ENCODE data around the gene COX4I1.
"Not testable (repeated sequence)": the region's sequence is repeated elsewhere in the genome, so short reads cannot be mapped to it uniquely, and the experiment has no call there.

The COX4I1 gene

DNA sequence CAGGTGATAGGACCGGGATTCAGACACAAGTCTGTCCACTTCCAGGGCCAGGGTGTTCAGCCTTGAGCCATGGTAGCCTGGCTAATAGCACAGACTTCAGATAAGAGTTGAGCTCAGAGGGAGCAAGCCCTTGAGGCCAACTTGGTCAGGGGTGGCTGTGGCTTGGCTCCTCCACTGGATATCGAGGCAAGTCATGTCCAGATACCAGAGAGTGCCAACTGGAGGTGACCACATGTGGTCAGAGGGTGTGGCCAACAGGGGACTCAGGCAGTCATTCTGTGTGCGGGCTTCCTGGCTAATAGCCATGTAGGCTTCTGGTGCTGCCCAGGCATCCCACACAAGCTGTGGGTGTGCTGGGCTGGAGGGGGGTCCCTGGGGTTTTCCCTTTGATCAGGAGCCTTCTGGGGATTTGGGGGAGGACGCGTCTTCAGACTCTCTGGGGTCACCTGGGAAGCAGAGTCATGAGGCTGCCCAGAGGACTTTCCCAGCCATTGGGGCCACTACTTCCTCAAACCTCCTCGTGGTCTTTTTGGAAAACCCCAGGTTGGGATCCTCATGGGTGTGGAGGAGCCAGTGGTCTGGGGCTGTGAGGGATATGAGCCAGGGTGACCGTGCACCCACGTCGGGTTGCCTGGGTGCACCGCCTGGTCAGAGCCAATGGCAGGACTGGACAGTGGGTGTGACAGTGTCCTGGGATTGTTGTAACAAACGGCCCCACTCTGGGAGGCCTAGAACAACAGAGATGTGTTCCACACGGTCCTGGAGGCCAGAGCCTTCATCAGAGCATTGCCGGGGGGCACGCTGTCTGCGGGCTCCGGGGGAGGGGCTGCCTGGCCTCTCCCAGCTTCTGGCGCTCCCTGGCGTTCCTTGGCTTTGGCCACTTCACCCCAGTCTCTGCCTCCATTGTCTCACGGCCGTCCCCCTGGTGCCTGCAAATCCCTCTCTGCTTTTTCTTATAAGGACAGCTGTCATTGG is 25.0 kb downstream of the COX4I1 start:
- no peak for DNase-seq (ENCODE audit: low read depth)

DNA sequence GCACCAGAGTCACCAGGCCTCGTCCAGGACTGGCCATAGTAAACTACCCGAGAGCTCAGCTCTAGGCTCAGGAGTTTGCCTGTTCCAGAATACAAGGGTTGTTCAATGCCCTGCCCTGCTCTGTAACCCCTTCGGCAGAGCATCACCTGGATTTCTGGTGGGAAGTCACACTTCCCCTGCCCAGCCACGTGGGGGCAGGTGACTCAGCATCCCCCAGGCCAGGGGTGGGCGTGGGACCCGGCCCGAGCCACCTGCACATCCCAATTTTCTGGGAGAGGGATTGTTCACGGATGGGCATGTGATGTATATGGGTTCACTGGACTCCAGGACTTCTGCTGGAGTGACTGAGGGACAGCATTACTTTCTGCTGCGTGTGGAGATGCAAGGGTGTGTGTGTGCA is 25.8 kb downstream of the COX4I1 start:
- no peak for DNase-seq (ENCODE audit: low read depth)

DNA sequence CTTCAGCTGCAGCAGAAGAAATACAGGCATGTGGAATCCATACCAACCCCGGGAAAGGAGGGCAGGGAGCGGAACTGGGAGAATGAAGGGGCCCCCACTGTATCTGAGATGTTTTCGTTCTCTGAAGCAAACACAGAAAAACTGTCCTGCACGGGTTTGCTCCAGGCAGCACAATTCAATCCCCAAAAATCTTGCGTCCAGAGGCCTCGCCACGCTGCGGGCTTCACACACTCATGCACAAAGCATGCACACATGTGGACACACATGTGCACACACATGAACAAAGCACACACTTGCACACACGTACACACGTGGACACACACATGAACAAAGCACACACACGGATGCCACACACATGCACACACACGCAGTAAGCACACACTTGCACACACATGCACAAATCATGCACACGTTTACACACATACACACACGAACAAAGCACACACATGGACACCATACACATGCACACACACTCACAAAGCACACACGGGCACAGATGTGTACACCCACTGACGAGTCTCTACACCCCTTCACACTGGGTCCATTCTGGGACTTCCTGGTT is 27.3 kb downstream of the COX4I1 start:
- no peak for DNase-seq (ENCODE audit: low read depth)

DNA sequence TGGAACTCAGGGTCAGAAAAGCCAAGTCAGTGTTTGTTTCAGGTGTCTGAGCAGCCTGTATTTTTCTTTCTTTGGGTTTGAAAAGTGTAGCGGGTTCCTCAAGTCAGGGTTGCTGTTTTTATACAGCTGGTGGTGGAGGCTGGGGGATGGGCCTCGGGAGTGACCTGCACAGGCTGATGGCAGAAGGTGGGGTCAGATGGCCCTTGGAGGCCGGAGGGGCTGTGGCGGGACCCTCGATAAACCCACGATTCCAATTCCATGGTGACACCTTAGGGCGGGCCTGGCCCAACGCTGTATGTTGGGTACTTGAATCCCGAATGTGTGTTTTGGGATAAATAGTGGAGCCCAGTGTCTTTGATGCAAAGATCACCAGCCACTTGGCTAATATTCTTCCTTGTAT is 28.7 kb downstream of the COX4I1 start:
- DNase-seq (ENCODE audit: low read depth): no peak

DNA sequence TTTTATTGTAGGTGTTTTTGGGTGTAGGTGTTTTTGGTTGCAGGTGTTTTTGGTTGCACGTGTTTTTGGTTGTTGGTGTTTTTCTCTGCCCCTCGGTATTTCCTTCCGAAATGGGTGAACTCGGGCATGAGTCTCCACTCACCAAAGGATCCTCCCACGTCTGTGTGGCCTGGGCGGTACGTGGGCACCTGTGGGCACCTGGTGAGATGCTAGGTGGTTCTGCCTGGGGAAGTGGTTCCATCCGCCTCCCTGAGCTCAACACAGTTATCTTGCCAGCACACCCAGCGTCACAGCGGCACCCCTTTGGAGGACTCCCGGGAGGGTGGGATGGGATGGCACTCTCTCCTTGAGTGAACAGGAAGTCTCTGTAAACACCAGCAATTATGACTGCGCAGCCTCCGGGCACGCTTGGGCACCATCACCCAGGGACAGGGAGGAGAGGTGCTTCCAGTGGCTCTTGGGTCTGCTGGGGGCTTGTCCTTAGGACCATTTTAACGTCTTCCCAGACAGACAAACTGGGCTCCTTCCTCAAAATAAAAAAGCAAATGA is 29.8 kb downstream of the COX4I1 start:
- no peak for DNase-seq (ENCODE audit: low read depth)

DNA sequence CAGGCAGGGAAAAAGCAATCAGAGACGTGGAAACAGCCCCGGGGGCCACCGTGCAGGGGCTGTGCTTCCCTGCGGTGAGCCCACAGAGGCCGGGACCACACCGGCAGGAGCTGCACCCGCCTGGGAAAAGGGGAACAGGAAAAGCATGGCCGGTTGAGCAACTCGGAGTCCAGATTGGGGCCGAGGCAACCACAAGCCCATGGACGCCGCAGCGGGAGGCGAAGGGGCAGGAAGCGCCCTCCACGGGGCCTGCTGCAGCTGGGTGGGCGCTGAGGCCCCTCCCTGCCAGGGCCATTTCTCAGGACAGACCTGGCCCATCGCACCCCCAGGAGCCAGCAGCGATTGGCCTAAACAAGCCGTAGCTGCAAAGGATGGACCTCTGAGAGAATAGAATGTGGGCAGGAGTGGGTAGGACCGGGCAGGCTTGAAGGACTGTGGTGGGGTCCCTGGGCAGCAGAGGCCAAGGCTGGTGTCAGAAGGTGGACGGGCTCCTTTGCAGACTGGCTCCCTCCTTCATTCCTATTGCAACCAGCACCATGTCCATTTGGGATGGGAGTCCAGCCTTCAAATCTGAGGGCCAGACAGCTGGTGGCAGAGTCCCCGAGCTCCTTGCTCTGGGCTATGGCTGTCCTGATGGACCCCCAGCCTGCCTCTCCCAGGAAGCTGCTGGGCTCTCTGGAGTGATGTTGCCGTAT is 30.4 kb downstream of the COX4I1 start:
- no peak for DNase-seq (ENCODE audit: low read depth)

DNA sequence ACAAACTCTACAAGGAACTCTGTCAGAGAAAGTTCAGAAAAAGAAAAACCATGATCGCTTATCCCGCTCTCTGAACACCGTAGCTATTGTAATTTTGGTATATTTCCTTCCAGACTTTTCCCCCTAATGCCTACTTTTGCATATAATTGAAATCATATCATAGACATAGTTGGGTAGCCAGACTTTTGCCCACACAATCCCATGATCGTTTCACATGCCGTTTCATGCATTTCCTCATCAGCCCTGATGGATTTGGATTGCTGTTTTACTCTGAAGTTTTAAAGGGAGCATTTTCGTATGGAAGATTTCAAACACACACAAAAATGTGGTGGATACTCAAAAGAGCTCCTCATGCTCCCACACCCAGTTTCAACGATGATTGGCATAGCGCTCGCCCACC is 31.3 kb downstream of the COX4I1 start:
- DNase-seq (ENCODE audit: low read depth): no peak

DNA sequence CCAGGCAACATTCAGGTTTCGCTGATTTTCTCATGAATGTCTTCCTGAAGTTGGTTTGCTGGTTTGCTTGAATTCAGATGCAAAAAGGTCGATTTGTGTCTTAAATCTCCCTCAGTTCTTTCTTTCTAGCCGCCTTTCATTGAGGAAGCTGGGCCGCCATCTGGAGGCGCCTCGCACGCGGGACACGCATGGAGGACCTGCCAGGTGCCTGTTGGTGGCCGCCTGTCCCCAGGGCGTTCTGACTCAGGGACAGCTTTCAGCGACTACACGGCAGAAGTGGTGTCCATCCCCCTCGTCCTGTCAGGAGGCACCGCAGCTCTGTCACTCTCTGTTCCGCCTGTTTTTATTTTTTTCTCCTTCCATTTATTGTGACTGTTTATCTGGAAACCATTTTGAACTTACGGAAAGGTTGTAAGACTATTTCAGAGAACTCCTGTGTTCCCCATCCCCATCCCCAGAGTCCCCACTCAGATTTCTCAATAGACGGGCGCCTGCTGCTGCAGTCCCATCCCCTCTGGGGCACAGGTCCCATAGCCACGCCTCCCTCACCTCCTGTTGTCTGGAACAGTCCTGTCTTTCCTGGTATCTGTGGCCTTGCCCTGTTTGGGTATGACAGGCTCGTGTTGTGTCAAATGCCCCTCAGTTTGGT is 33.2 kb downstream of the COX4I1 start:
- DNase-seq (ENCODE audit: low read depth): no peak

DNA sequence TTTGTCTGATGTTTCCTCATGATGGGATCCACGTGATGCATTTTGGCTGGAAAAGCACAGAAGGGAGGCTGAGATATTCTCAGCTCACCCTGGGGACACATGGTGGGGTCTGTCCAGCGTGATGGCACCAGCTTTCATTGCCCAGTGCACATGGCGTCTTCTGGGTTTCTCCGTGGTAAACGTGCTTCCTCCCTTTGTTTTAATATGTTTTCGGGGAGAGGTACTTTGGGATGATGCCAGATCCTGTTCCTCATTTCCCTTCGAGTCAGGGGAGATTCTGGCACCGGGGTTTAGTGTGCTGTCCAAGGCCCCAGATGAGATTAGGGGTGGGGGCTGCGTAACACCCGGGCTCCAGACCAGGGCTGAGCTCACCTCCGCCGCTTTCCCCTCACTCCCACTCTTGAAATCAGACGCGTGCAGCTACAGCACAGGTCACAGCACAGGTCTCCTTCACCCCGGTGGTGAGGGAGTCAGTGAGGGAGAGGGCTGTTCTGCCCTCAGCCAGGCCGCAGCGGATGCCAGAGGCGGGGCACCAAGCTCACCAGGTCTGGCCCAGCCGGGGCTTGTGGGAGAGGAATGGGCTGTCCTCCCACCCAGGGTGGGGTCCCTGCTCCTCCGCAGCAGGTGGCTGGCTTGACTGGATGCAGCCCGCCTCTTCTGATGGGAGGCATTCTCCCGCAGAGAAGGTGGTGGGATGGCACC is 33.9 kb downstream of the COX4I1 start:
- no peak for DNase-seq (ENCODE audit: low read depth)

DNA sequence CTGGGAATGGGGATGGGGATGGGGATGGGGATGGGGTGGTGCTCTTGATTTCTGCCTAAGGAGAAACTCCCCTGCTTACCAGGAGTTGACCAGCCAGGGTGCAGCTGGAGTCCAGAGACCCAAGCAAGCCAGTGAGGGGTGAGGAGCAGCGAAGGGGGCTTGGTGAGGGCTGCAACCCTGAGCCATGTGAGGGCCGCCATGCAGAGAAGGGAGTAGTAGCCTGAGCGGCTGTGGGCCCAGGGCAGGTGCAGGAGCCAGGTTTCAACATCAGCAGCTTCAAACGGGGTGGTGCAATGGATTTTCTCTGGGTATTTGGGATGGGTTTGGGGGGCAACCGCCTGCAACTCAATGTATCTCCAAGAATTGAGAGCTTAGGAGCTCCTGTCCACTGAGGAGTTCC is 35.2 kb downstream of the COX4I1 start:
- no peak for DNase-seq (ENCODE audit: low read depth)

DNA sequence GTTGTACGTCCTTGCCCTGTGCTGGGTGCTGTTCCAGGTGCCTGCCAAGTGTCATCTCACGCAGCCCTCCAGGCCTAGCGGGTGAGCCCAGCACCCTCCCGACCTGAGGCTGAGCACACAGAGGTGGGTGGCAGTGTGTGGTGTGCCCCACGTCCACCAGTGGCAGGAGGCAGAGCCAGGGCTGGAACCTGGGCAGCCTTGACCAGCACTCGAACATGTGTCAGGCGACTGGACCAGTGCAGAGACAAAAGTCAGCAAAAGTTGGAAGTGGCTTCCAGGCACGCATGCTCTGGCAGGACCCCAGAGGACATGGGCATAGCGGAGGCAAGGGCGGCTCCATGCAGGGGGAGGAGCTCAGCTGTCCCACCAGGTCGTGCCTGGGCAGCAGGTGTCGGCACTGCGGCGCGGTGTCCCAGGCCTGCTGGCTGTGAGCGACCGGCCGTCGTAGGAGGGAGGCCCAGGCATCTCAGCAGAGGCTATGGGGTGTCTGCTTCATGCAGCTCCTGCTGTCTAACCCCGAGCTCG is 35.8 kb downstream of the COX4I1 start:
- no peak for DNase-seq (ENCODE audit: low read depth)

DNA sequence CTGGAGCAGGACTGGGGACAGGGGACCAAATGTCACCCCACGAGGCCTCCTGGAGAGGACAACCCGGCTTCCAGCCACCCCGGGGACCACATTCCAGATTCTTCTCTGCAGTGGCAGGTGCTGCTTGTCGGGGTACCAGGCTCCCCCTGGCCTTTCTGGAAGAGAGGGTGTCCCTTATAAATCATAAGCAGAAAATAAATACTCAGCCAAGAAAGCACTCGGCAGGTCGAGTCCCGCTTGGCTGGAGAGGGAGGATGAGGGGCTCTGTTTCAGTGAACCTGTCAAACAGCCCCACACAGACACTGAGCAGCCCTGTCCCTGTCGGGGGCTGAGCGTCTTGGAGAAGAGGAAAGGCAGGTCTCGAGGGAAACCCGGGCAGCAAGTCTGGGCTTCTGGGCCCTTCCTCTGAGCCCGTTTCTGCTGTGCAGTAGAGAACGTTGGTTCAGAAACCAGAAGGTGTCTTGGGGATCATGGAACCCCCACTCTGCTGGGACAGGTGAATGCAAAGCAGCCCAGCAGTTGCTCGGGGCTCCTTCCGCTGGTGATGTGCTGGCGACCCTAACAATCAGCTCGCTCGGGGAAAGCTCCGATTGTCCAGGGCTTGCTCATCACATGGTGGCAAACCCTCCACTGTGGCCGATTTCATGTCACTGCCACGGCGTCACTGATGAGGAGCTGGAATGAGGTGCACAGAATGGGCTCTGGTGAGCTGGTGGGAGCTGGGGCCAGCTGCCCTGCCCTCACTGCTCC is 36.6 kb downstream of the COX4I1 start:
- no peak for DNase-seq (ENCODE audit: low read depth)

DNA sequence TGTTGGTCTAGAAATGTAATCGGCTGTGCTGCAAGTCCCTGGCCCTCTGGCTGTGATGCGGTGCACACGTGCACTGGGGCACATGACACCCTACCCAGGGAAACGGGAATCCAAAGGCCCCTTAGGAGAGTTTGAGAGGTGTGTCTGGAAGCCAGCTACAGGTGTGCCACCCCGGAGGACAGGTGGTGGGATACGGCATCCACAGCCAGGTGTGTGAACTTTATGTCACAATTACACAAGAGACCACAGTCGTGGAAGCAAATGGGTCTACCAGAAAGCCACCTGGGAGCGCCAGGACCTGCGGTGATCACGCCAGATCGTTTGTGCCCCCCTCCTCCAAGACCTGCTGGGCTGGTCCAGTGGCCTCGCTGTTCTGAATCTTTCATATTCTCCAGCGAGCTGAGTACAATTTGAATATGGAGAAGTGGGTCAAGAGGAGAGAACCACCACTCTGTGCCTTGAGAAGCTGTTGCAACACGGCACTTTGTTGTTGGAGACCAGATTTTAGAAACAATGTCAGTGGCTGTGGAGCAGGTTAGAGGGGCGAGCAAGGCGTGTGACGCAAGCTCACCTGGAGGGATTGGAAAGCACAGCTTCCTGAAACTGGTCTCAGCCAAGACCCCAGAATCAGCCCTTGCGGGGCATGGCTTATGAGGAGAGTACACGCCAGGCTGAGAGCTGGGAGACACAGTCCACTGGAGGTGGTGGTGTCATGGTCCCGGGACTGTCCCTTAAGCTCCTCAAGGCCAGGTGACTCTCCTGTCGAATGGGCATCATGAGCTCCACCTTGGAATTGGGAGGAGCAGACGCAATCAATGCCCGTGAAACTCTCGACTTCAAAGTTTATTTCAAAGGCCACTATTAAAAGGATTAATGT is 37.4 kb downstream of the COX4I1 start:
- DNase-seq (ENCODE audit: low read depth): no peak

DNA sequence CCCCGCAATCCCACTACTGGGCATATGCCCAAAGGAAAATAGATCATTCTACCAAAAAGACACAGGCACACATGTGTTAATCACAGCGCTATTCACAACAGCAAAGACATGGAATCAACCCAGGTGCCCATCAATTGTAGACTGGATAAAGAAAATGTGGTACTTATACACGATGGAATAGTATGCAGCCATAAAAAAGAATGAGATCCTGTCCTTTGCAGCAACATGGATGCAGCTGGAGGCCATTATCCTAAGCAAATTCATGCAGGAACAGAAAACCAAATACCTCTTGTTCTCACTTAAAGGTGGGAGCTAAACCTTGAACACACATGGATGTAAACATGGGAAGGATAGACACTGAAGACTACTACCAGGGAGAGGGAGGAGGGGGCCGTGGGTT is 38.2 kb downstream of the COX4I1 start:
- DNase-seq (ENCODE audit: low read depth): not testable (repeated sequence)

DNA sequence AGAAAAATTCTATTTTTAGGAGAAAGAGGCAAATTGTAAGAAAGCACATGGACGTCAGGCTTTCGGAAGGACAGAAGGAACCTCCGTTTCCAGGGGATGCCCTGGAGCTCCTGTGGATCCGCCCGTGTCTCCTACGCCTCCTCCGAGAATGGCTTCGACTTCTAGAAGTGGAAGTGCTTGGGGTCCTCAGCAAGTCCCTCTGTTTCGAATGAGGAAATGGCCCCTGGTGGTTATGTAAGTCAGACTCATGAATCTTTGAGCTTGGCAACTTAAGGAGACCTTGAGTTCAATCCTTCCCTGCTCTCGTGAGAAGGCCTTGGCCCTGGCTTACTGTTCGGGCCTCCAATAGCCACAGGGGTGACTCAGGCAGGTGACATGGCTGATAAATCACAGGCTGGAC is 38.9 kb downstream of the COX4I1 start:
- DNase-seq (ENCODE audit: low read depth): no peak

DNA sequence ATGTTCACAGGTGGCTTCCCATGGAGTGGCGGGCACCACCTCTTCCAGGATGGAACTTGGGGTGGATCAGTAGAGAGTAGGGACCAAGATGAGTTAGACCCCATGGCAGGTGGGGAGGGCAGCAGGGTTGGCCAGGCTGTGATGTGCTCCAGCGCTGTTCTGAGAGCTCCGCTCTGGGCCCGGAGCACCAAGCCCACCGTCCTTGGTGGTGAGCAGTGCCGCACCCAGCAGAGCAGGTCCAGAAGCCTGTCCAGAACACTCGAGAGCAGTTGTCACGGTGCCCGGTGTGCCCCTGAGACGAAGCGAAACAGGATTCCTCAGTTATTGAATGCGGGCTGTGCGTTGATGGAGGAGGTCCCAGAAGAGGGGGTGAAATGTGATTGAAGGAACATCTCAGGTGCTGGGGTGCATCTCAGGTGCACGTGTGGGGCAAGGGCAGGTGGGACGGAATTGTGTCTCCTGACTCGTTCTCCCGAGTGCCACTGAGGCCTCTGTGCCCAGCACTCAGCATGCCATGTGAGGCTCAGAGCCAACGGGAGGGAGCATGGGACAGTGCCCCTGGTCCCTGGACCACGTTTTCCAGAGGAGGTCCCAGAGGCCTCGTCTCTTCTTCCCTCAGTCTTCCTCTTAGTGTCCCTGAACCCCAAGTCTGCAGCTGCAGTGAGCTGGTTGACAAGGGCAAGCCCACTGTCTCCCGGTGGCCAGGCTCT is 39.5 kb downstream of the COX4I1 start:
- DNase-seq (ENCODE audit: low read depth): no peak

DNA sequence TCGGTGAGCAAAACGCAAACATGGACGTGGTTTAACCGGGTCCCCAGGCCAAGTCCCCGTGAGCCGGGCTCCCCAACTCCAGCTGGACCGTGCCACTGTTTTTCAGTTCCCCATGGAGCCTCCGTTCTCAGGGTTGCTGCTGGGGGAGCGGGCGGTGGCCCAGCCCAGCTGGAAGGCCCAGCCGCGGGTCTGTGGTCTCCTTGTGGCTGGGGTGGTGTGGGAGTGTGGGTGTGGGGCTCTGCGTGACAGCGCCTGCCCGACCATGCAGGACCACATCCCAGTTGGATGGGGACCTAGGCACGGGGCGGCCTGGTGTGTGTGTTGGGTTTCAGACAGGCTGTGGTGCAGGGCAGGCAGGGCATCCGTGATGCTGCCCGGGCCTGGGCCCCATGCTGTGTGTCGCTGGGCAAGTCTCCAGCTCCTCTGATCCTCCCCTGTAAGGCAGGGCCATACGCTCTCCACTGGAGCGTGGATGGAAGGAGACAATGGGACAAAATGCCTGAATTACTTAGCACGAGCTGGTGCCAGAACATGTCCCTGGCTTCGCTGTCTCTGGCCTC is 40.3 kb downstream of the COX4I1 start:
- no peak for DNase-seq (ENCODE audit: low read depth)

DNA sequence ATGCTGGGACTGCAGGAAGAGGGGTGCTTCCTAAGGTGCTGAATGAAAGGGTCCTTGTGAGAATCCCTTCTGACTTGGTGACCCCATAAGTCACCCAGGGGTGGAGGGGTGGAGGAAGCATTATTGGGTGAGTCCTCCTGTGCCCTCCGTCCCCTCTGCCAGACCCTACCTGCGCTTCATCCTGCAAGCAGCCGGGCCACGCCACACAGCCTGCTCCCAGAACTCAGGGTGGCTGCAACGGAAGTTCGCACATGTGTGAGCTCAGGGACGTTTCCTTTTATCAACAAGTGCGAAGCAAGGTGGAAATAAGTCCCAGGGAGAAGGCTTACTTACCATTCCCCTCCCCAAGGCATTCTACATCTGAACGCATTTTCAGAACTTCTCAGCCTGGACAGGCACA is 40.9 kb downstream of the COX4I1 start:
- DNase-seq (ENCODE audit: low read depth): no peak

DNA sequence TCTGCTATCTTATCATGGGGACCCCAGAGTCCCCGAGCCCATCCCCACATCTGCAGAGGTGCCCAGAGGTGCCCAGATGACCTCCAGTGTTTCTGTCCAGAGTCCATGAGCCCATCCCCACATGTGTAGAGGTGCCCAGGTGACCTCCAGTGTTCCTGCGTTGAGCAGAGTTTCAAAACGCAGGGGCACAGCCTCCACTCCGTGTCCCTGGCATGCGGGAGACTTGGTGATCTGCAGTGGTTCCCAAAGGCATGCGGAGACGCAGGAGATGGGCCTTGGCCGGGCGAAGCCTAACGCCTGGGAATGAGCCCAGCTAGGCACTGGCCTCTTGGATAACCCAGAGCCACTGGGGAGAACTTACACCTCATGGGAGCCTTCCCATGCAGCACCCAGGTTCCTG is 41.3 kb downstream of the COX4I1 start:
- DNase-seq (ENCODE audit: low read depth): no peak

Measured in activated gamma-delta T cell treated with anti-CD3 and anti-CD28 coated beads, Interleukin-2, amount 50 U/mL, for 16 hours (primary cell).